ENCODE data around the gene TNS3.

- no peak for TF ChIP-seq CTCF (IDR thresholded peaks at IDR 0.05; ENCODE audit: extremely low read depth in 1 of 2, insufficient read depth in 1 of 2, low read depth in 1 of 2, low read length in 2 of 2)
- no peak for TF ChIP-seq MYC (IDR thresholded peaks at IDR 0.05; ENCODE audit: low read depth, low read length)
- no peak for TF ChIP-seq POLR2AphosphoS5 (IDR thresholded peaks at IDR 0.05; ENCODE audit: insufficient read depth, low read depth, low read length)
- TF ChIP-seq EZH2 (IDR thresholded peaks at IDR 0.05; ENCODE audit: borderline replicate concordance, low read depth, low read length, severe bottlenecking), result no peak
Observed at GRCh38 chr7:47596502-47597202, 14.7 kb upstream of the TNS3 start.

Measured in endothelial cell of umbilical vein (primary cell).